ENCODE measurements around the gene E2F4.

GRCh38 chr16:67181346-67181745 is 10.6 kb upstream of the E2F4 start:
- TF ChIP-seq CTCF (IDR thresholded peaks at IDR 0.05) = no peak
- no peak for TF ChIP-seq EZH2 (IDR thresholded peaks at IDR 0.05; ENCODE audit: borderline replicate concordance, insufficient read depth, low read depth, low read length, poor library complexity, severe bottlenecking)
